Raji (cell line): ENCODE measurements around the gene EHMT1.

Source experiments
- POLR2A ChIP-seq: IDR thresholded peaks from 2 replicates; pipeline ENCODE4 v1.6.1; 2011; ENCODE audit warnings: low read depth, low read length, control low read depth; ENCODE audit not compliant: insufficient read depth

EHMT1 gene

GRCh38 chr9:137774775-137775386, 156.1 kb downstream of the EHMT1 start:
- no peak for TF ChIP-seq POLR2A

- TF ChIP-seq POLR2A: no peak
These were observed 157.6 kb downstream of the EHMT1 start for GRCh38 chr9:137776306-137776995.

GRCh38 chr9:137777761-137778160, 159.0 kb downstream of the EHMT1 start:
- no peak for TF ChIP-seq POLR2A

- TF ChIP-seq POLR2A: no peak
These were observed 159.5 kb downstream of the EHMT1 start for GRCh38 chr9:137778336-137778735.

- no peak for TF ChIP-seq POLR2A
These were observed 160.1 kb downstream of the EHMT1 start for GRCh38 chr9:137778914-137779313.

GRCh38 chr9:137781906-137782585, 163.2 kb downstream of the EHMT1 start:
- TF ChIP-seq POLR2A: no peak

- TF ChIP-seq POLR2A: no peak
These were observed 164.7 kb downstream of the EHMT1 start for GRCh38 chr9:137783521-137783920.

GRCh38 chr9:137784046-137784445, 165.2 kb downstream of the EHMT1 start:
- no peak for TF ChIP-seq POLR2A

GRCh38 chr9:137784641-137785513, 166.1 kb downstream of the EHMT1 start:
- no peak for TF ChIP-seq POLR2A

GRCh38 chr9:137785704-137786161, 166.9 kb downstream of the EHMT1 start:
- TF ChIP-seq POLR2A: no peak

GRCh38 chr9:137786511-137786920, 167.7 kb downstream of the EHMT1 start:
- no peak for TF ChIP-seq POLR2A

GRCh38 chr9:137787381-137787780, 168.6 kb downstream of the EHMT1 start:
- no peak for TF ChIP-seq POLR2A

GRCh38 chr9:137787786-137788505, 169.1 kb downstream of the EHMT1 start:
- no peak for TF ChIP-seq POLR2A

GRCh38 chr9:137788561-137789294, 169.9 kb downstream of the EHMT1 start:
- TF ChIP-seq POLR2A: no peak
